BE2C (cell line): ENCODE data around the gene PSMA8.
A peak's percentile ranks its signal among the peaks of the same experiment; 100 is the strongest.

Source experiments
- DNase-seq: peaks from one replicate; pipeline ENCODE4 v3.0.0-alpha.2; 2020
- H3K27me3 ChIP-seq: fragments of 250-450 bp; sonication (Bioruptor Pico); 2 replicates; pipeline ENCODE4 v1.5.1; 2020; ENCODE audit warnings: mild to moderate bottlenecking
- H3K36me3 ChIP-seq: fragments of 250-450 bp; sonication (Bioruptor Pico); 2 replicates; pipeline ENCODE4 v1.5.1; 2020; ENCODE audit warnings: mild to moderate bottlenecking
- H3K4me1 ChIP-seq: fragments of 250-450 bp; sonication (Bioruptor Pico); 2 replicates; pipeline ENCODE4 v1.5.1; 2020
- H3K4me3 ChIP-seq: 2 replicates; pipeline ENCODE4 v1.5.1; 2011; ENCODE audit warnings: low read depth, low read length
- H3K9me3 ChIP-seq: fragments of 250-450 bp; sonication (Bioruptor Pico); 2 replicates; pipeline ENCODE4 v1.5.1; 2020
- CTCF ChIP-seq: IDR thresholded peaks from 2 replicates; pipeline ENCODE4 v1.5.1; 2012; ENCODE audit warnings: mild to moderate bottlenecking, low read depth, low read length

Gene PSMA8

DNA sequence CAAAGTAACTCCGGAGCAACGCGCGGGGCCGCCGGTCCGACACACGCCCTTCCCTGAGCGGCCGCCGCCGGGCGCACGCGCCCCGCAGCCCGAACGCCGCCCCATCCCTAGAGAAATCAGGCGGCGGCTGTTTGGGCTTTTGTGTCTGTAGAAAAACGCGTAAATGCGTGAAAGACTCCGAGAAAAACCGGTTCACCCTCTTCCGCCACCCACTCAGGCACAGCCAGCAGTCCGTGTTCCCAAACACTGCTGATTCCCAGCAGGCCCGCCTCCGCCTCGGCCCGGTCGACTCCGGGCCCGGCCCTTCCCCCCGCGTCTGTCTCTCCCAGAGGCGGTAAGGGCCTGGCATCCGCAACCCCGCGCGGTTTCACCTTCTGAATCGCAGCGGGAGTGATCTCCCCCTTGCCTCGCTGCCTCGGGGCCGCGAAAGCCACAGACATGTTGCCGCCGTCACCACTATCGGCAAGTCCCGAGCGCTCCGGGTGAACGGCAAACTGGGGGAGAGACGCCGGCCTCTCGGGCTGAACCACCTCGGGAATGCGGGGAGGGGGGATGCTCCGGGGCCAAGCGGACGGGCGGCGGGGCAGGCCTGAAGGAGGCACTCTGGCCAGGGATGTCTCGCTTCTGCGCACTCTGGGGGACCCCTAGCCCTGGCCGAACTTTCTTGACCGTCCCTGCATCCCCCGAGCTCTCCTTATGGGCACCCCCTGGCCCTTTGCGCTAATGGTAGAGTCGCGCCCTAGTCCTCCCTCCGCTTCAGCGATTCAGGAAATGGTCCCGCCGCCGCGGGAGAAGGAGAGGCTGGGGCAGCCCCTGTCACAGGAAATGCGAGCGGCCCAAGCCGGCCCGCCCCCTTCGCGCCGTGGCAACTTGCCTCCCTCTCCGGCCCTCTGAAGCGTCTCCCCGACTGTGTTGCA is 43.3 kb upstream of the PSMA8 start, which contains the start of gene SS18:
TSS of gene SS18 (minus strand) at position 484 of the 917 bp plus-strand sequence. CDS start at position 440, 44 bp downstream.
- peak; percentile 88 for DNase-seq
- no peak for TF ChIP-seq CTCF
- Histone ChIP-seq H3K9me3 (no peaks in the 10 kb centered on the region), H3K4me3 (peak within 1 kb of the TSS; percentile 79), H3K4me1 (no peaks in the 10 kb centered on the region), H3K36me3 (no peaks in the 10 kb centered on the region; the same call in none of the 2 replicates), H3K27me3 (no peaks in the 10 kb centered on the region)

DNA sequence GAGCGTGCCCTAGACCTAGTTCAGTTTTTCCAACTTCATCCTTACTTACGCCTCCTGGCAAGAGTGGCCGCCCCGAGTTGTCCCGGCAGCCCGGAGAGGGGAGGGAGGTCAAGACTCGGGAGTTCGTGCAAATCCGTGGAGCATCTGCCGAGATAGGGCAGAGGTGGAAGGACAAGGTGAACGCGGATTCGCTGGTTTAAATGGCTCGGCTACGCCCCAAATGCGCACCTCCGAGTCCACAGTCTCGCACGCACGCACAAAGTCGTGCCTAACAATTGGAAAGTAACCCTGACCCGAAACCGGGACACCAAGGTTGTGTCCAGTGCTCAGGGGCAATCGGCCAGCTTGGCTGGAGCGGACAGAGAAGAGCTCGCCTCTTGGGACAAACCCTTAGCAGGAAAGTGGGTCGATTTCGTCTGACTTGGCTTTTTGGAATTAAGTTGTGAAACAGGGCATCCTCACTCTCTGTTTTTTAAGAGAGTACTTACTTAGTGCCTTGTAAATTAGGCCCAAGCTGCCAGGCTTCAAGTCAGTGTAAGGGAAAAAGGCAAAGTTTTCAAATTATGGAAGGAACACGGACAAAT is 42.5 kb upstream of the PSMA8 start:
- Histone ChIP-seq H3K4me1 (no peaks in the 10 kb centered on the region), H3K27me3 (no peaks in the 10 kb centered on the region), H3K36me3 (no peaks in the 10 kb centered on the region; the same call in none of the 2 replicates), H3K4me3 (peak overlapping the region; percentile 79), H3K9me3 (no peaks in the 10 kb centered on the region)
- DNase-seq, result no peak
- TF ChIP-seq CTCF, result no peak

GRCh38 chr18:26096852-26097251 is 36.8 kb upstream of the PSMA8 start:
- H3K36me3 ChIP-seq, result no peaks in the 10 kb centered on the region
- H3K4me1 ChIP-seq, result no peaks in the 10 kb centered on the region
- H3K9me3 ChIP-seq, result no peaks in the 10 kb centered on the region
- H3K27me3 ChIP-seq, result no peaks in the 10 kb centered on the region
- H3K4me3 ChIP-seq, result no peak overlapping the region
- TF ChIP-seq CTCF, result no peak
- no peak for DNase-seq

DNA sequence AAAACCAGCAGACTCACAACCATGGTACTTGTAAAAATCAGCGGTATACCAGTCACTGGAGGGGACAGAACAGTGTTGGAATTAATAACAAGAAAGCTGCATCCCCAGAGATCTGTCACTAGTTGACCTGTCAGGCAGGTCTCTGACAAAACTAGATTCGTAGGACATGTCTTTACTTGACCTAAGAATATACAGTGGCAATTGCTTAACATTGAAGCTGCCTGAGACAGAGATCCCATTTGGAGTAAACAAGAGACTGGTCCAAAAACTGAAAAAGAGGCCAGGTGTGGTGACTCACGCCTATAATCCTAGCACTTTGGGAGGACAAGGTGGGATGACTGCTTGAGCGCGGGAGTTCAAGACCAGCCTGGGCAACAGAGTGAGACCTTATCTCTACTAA is 36.1 kb upstream of the PSMA8 start:
- no peak for DNase-seq
- H3K4me1 ChIP-seq, result no peaks in the 10 kb centered on the region
- no peaks in the 10 kb centered on the region for H3K27me3 ChIP-seq
- H3K4me3 ChIP-seq, result no peak overlapping the region
- no peaks in the 10 kb centered on the region for H3K36me3 ChIP-seq
- no peak for TF ChIP-seq CTCF
- H3K9me3 ChIP-seq, result no peaks in the 10 kb centered on the region

DNA sequence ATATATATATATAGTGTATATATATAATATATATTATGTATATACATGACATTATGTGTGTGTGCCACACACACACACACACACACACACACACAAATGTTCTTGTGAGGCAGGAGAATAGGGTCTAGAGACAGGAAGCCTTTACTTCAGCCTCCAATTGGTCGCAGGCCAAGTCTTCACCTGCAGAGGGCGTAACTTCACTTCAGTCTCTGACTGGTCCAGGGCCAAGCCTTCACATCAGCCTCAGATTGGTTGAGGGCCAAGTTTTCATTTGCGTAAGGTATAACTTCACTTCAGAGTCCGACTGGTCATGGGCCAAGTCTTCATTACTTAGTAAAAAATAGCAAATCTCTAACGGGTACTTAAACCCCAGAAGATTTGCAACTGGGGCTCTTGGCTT is 30.1 kb upstream of the PSMA8 start:
- no peak overlapping the region for H3K4me3 ChIP-seq
- DNase-seq, result peak; percentile 34
- no peaks in the 10 kb centered on the region for H3K9me3 ChIP-seq
- no peaks in the 10 kb centered on the region for H3K4me1 ChIP-seq
- no peaks in the 10 kb centered on the region for H3K27me3 ChIP-seq
- TF ChIP-seq CTCF, result peak; percentile 41
- no peaks in the 10 kb centered on the region for H3K36me3 ChIP-seq

- no peak for DNase-seq
- TF ChIP-seq CTCF, result no peak
- H3K36me3 ChIP-seq, result no peaks in the 10 kb centered on the region
- no peaks in the 10 kb centered on the region for H3K27me3 ChIP-seq
- H3K4me3 ChIP-seq, result no peak overlapping the region
- no peaks in the 10 kb centered on the region for H3K9me3 ChIP-seq
- H3K4me1 ChIP-seq, result no peaks in the 10 kb centered on the region
These were observed 29.6 kb upstream of the PSMA8 start for GRCh38 chr18:26104035-26104434.
